Measurements from ENCODE around the gene STX18. TPM values are rescaled to one million over a fixed set of nuclear protein-coding genes. Genes with fewer than 3 reads are reported as not detected.
A peak's percentile ranks its signal among the peaks of the same experiment; 100 is the strongest.

The STX18 gene
- total RNA-seq, 1 donor from 2014 or later = 16.0 TPM

DNA sequence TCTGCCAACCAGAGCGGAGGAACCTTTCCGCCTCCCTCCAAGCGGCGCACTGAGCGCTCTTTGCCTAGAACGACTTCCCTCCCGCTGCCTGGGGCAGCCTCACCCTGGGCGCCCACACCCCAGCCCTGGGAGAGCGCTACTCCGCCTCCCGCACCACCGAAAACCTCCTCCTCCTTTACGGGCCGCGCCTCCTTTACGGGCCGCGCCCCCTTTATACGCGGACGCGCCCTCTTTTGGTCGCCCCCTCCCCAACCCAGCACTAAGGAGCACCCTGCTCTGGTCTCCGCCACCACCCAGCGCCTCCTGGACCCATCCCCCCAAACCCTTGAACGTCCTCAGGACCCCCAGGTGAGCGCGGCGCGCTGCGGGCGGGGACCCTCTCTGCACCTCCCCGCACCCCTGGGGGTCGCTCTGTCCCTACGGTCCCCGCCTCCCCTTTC is 155.5 kb downstream of the STX18 start:
- DNase-seq (ENCODE audit: low read depth in 2 of 2) = no peak

GRCh38 chr4:4385729-4386295 is 156.0 kb downstream of the STX18 start:
- DNase-seq (ENCODE audit: low read depth in 2 of 2) = no peak

GRCh38 chr4:4384837-4385236 is 157.0 kb downstream of the STX18 start:
- peak in 1 of 2 donors; percentile 10 for DNase-seq (ENCODE audit: low read depth in 2 of 2)

GRCh38 chr4:4383085-4383484 is 158.8 kb downstream of the STX18 start:
- no peak for DNase-seq (ENCODE audit: low read depth in 2 of 2)

DNA sequence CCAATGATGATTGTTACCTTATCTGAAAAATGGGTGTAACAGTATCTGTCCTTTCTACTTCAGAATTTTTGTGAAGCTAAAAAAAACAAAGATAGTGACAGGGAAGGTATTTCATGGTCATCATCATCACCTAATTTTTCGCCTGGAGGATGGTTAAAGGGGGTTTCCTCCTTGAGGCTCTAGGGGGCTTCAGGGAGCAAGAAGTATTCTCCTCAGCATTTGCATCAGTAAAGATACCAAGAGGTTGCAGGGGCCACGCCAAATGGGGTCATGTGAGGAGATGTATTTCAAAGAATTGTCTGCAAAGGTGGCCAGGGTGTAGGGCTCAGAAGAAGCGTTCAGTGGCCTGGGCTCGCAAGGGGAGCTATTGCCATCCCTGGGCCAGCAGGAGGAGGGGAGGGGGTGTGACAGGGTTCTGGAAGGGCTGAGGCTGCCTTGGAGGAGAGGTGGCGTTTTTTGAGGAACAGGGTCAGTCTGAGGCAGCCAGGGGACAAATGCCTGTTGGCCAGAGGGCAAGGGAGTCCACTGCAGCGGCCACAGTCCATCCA is 162.2 kb downstream of the STX18 start:
- DNase-seq (ENCODE audit: low read depth in 2 of 2) = no peak

- no peak for DNase-seq (ENCODE audit: low read depth in 2 of 2)
Measured at GRCh38 chr4:4377732-4378460, 164.0 kb downstream of the STX18 start.

DNA sequence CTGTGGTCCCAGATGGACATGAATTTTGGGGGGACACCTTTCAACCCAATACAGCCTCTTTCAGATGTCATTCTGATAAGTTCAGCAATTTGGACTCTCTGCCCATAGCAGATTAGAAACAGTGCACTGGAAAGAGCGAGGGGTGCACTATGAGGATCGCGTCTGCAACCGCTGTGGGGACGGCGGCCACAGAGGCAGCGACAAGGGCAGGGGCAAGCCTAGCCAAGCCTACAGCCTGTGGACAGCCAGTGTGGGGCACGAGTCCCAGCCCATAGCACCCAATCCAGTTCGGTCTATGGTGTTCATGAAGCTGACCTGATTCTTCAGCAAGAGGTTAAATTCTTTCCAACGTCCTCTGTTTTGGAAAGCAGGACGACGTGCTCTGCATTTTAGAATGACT is 164.7 kb downstream of the STX18 start:
- DNase-seq (ENCODE audit: low read depth in 2 of 2) = no peak

DNA sequence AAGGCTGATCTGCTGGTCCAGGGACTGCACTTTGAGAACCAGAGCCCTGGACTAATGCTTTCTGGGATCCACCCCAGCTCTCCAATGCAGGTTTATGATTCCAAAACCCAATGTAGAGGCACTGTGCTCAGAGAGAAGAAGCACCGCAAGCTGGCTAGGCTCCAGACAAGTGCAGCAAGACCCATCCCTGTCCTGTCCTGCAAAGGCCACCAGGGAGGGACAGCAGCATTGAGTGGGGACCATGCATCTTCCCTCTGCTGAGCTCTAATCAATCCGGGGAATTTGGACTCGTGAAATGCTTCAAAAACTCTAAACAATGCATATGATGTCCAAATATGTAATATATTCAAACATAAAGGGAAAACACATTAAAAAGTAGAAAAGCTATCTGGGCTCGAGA is 165.8 kb downstream of the STX18 start:
- no peak for DNase-seq (ENCODE audit: low read depth in 2 of 2)

DNA sequence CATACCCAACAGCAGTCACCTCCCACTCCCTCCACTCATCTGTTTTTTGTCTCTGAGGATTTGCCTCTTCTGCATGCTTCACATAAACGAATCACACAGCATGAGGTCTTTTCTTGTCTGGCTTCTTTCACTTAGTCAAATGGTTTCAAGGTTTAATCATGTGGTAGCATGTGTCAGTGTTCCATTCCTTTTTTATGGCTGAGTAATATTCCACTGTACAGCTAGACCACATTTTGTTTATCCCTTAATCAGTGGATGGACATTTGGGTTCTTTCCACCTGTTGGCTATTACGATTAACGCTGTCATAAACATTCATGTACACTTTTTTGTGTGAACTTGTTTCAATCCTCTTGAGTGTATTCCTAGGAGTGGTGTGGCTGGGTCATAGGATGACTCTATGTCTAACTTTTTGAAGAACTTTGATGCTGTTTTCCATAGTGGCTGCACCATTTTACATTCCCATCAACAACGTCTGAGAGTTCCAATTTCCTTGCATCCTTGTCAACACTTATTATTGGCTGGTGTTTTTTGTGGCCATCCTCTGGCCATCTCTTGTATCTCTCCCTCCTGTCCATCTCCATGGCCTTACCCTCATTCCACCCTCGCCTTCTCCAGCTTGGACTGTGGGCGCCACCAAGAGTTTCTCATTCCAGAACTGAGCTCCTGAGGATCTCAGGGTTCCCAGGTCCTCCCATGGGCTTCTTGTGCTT is 167.3 kb downstream of the STX18 start:
- DNase-seq (ENCODE audit: low read depth in 2 of 2) = no peak

Other genes starting within 250 kb of the STX18 start
- 0.13 and 0.39 TPM in 2 replicates for gene NSG1, start 154.9 kb downstream of the STX18 start, total RNA-seq

All from dermis microvascular lymphatic vessel endothelial cell (primary cell).